ENCODE data around the gene HS3ST5. TPM values are rescaled to one million over a fixed set of nuclear protein-coding genes. Genes with fewer than 3 reads are reported as not detected.

The HS3ST5 gene
- total RNA-seq, 1 donor from 2014 or later: not detected

GRCh38 chr6:114376611-114377175, 33.9 kb upstream of the HS3ST5 start:
- no peak for FAIRE-seq
- Histone ChIP-seq H3K36me3 (ENCODE audit: control insufficient read depth, insufficient read depth, low read length) (no peaks in the 10 kb centered on the region), H3K4me3 (ENCODE audit: low read depth, low read length) (no peak overlapping the region), H3K27me3 (ENCODE audit: control insufficient read depth, insufficient read depth, low read length) (no peaks in the 10 kb centered on the region)
- DNase-seq (ENCODE audit: low read depth): no peak
- TF ChIP-seq CTCF (IDR thresholded peaks at IDR 0.05; ENCODE audit: insufficient read depth, low read length, severe bottlenecking): no peak

GRCh38 chr6:114375541-114376192, 32.8 kb upstream of the HS3ST5 start:
- DNase-seq (ENCODE audit: low read depth): no peak
- no peak for TF ChIP-seq CTCF (IDR thresholded peaks at IDR 0.05; ENCODE audit: insufficient read depth, low read length, severe bottlenecking)
- Histone ChIP-seq H3K27me3 (ENCODE audit: control insufficient read depth, insufficient read depth, low read length) (no peaks in the 10 kb centered on the region), H3K36me3 (ENCODE audit: control insufficient read depth, insufficient read depth, low read length) (no peaks in the 10 kb centered on the region), H3K4me3 (ENCODE audit: low read depth, low read length) (no peak overlapping the region)
- FAIRE-seq: no peak

GRCh38 chr6:114367315-114367961, 24.6 kb upstream of the HS3ST5 start:
- no peak for DNase-seq (ENCODE audit: low read depth)
- Histone ChIP-seq H3K36me3 (ENCODE audit: control insufficient read depth, insufficient read depth, low read length) (no peaks in the 10 kb centered on the region), H3K4me3 (ENCODE audit: low read depth, low read length) (no peak overlapping the region), H3K27me3 (ENCODE audit: control insufficient read depth, insufficient read depth, low read length) (no peaks in the 10 kb centered on the region)
- no peak for FAIRE-seq
- TF ChIP-seq CTCF (IDR thresholded peaks at IDR 0.05; ENCODE audit: insufficient read depth, low read length, severe bottlenecking): no peak

GRCh38 chr6:114366899-114367298, 24.1 kb upstream of the HS3ST5 start:
- no peak for FAIRE-seq
- Histone ChIP-seq H3K27me3 (ENCODE audit: control insufficient read depth, insufficient read depth, low read length) (no peaks in the 10 kb centered on the region), H3K36me3 (ENCODE audit: control insufficient read depth, insufficient read depth, low read length) (no peaks in the 10 kb centered on the region), H3K4me3 (ENCODE audit: low read depth, low read length) (no peak overlapping the region)
- no peak for TF ChIP-seq CTCF (IDR thresholded peaks at IDR 0.05; ENCODE audit: insufficient read depth, low read length, severe bottlenecking)
- DNase-seq (ENCODE audit: low read depth): no peak

GRCh38 chr6:114364301-114364700, 21.5 kb upstream of the HS3ST5 start:
- peak; percentile 69 for DNase-seq (ENCODE audit: low read depth)
- Histone ChIP-seq H3K27me3 (ENCODE audit: control insufficient read depth, insufficient read depth, low read length) (no peaks in the 10 kb centered on the region), H3K36me3 (ENCODE audit: control insufficient read depth, insufficient read depth, low read length) (no peaks in the 10 kb centered on the region), H3K4me3 (ENCODE audit: low read depth, low read length) (no peak overlapping the region)
- FAIRE-seq: no peak
- no peak for TF ChIP-seq CTCF (IDR thresholded peaks at IDR 0.05; ENCODE audit: insufficient read depth, low read length, severe bottlenecking)
